GDM1 (cell line): ENCODE data around the gene GCNT2.
A peak's percentile ranks its signal among the peaks of the same experiment; 100 is the strongest.
"Not testable (repeated sequence)": the region's sequence is repeated elsewhere in the genome, so short reads cannot be mapped to it uniquely, and the experiment has no call there.

Experiments
- DNase-seq: peaks from one replicate; lab custom pipeline; 2025; lab: John Stamatoyannopoulos, UW

The GCNT2 gene

DNA sequence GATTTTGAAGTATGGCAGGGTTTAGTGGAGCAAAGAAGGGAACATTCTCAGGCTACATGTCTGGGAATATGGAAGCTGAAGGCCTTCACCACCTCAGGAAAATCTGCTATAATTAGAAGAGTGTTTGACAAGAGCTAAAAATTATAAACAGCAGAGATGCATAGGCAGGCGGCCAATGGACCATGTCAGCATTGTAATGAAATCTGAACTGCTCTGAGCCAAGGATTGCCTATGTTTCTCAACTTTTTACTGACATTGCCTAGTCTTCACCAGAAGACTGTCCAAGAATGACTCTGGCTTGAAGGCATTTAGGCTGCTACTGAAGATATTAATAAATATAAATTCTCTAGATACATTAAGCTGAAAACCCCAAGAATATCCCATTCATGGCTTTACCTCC lies 89.1 kb downstream of the GCNT2 start:
- no peak for DNase-seq

DNA sequence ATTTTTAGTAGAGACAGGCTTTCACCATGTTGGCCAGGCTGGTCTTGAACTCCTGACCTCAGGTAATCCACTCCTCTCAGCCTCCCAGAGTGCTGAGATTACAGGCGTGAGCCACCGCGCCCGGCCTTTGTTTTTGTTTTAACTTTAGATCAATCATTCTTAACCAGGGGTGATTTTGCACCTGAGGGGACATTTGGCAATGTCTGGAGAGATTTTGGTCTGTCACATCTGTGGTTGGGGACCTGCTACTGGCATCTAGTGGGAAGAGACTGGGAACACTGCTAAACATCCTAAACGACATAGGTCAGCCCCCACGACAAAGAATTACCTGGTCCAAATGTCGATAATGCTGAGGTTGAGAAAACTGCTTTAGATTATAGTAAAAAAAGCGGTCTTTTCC lies 91.0 kb downstream of the GCNT2 start:
- no peak for DNase-seq

DNA sequence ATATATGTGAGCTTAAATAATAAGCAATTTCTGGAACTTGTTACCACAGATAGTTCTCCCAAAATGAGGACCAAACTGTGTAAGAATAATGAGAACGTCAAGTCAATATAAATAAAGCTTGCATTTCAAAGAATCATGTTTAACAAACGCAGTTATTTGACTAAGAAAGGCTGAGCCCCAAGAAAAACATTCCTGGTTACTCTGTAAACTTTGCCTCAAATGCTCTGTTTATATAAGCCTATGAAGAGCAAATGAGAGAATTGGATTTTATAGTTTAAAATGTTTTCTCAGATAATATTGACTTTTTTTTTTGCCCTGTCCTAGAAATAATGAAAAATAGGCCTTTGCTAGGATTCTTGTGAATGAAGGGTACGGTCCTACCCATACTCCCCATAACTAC lies 91.9 kb downstream of the GCNT2 start:
- no peak for DNase-seq

DNA sequence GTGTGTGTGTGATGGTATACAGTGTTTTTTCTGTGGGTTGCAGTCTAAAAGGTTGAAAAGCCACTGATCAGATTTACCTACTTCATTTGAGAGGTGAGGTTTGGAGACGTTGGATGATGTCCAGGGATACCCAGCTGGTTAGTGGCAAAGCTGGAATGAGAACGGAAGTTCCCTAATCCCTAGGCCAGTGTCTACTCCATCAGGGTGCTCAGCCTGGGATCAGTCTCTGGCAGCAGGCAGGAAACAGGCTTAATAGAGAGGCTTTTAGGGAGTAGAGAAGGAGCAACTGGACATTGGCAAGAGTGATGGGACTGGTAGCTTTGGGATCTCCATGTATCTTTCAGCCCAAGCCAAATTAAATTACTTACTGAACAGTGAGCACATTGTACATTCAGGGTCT lies 92.6 kb downstream of the GCNT2 start:
- DNase-seq, result no peak

DNA sequence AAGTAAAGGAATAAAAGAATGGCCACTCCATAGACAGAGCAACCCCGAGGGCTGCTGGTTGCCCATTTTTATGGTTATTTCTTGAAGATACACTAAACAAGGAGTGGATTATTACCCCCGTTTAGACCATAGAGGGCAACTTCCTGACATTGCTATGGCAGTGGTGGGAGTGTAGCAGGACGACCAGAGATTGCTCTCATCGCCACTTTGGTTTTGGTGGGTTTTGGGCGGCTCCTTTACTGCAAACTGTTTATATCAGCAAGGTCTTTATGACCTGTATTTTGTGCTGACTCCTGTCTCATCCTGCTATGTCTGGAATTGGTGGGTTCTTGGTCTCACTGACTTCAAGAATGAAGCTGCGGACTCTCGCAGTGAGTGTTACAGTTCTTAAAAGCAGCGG lies 94.5 kb downstream of the GCNT2 start:
- no peak for DNase-seq

DNA sequence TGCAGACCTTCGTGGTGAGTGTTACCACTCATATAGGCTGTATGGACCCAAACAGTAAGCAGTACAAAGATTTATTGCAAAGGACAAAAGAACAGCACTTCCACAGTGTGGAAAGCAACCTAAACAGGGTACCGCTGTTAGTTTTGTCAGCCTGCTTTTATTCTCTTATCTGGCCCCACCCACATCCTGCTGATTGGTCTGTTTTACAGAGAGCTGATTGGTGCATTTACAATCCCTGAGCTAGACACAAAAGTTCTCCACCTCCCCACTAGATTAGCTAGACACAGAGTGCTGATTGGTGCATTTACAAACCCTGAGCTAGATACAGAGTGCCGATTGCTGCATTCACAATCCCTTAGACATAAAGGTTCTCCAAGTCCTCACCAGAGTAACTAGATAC lies 95.1 kb downstream of the GCNT2 start:
- DNase-seq, result not testable (repeated sequence)

DNA sequence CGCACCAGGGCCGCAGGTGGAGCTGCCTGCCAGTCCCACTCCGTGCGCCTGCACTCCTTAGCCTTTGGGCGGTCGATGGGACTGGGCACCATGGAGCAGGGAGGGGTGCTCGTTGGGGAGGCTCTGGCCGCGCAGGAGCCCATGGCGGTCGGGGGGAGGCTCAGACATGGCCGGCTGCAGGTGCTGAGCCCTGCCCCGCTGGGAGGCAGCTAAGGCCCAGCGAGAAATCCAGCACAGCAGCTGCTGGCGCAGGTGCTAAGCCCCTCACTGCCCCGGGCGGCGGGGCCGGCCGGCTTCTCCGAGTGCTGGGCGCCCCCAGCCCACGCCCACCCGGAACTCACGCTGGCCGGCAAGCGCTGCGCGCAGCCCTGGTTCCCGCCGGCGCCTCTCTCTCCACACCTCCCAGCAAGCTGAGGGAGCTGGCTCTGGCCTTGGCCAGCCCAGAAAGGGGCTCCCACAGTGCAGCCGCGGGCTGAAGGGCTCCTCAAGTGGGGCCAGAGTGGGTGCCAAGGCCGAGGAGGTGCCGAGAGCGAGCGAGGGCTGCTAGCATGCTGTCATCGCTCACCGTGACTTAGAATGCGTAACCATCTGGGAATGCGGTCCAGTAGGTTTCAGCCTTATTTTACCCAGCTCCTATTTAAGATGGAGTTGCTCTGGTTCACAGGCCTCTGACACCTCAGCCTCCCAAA lies 96.0 kb downstream of the GCNT2 start:
- no peak for DNase-seq

DNA sequence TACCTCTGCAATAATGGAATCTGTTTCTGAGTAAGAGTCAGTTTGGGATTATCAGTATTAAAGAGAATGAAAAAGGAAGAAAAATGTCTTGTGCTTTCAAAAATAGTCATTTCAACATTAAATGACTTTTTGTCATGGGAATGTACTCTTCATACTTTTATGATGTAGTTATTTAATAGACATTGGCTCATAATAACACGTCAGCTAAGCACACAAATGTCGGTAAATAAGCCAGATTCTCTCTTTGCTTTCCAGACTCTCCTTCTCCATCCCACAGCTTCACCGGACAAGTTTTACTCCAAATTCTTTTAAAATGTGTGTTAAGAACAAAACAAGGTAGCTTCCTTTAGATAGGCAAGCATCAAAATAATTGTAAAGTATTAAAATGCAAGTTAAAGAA lies 97.3 kb downstream of the GCNT2 start:
- DNase-seq, result no peak

DNA sequence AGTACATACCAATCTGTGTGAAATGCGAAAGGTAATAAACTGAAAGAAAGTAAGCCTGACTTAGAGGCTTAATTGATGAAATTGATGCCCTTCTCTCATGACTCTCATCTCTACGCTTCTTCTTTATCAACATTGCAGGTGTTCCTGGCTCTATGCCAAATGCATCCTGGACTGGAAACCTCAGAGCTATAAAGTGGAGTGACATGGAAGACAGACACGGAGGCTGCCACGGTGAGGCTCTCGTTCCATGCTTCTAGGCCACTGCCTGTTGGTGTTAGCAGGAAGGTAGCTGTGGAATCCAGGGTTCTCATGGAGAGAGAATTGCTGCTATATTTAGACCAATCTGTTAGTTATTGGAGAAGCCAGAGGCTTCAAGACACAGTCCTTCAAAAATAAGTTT lies 100.1 kb downstream of the GCNT2 start:
- DNase-seq, result no peak

DNA sequence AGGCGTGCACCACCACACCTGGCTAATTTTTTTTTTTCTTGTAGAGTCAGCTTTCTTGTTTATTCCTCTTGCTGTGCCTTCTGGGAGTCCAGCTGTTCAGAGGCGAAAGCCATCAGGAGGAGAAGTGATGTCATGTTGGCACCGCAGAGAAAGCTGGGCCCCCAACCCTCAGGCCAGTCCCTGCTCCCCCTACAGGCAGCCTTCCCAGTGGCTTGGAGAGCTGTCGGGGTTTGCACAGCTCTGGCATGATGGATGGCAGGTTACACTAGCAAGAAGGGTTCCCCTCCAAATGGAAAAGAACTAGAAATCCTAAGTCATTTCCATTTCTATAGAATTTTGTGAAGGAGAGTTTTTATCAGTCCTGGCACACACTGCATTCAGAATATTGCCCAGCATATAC lies 100.7 kb downstream of the GCNT2 start:
- no peak for DNase-seq

DNA sequence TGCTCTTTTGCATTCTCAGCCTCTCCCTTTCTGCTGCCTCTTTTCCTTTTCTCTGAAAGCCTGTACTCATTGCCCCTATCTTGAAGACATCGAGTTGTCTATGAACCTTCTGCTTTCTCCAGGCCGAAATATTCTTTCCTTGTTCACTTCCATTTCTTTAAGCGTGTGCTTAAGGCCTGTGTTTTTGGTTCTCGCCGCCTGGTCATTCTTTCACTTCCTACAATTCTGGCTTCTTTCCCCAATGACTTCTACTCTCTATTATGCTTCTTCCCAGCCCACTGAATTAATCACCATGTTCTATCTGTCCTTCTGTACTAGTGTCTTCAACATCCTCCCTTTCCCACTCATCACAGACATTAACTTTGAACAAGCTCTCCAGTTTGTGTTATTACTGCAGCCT lies 103.7 kb downstream of the GCNT2 start:
- DNase-seq, result no peak

DNA sequence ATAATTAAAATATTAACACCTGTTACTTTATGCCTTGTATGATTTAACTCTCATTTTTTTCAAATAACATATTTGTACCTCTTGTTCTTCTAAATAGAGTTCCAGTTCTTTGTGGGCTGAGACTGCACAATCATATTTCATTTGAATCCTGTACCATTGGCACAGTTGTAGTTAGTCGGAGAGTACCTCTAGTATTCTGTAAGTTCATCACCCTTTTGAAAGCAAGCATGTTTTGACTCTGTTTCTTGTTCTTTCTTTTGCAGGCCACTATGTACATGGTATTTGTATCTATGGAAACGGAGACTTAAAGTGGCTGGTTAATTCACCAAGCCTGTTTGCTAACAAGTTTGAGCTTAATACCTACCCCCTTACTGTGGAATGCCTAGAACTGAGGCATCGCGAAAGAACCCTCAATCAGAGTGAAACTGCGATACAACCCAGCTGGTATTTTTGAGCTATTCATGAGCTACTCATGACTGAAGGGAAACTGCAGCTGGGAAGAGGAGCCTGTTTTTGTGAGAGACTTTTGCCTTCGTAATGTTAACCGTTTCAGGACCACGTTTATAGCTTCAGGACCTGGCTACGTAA lies 105.1 kb downstream of the GCNT2 start:
- no peak for DNase-seq

DNA sequence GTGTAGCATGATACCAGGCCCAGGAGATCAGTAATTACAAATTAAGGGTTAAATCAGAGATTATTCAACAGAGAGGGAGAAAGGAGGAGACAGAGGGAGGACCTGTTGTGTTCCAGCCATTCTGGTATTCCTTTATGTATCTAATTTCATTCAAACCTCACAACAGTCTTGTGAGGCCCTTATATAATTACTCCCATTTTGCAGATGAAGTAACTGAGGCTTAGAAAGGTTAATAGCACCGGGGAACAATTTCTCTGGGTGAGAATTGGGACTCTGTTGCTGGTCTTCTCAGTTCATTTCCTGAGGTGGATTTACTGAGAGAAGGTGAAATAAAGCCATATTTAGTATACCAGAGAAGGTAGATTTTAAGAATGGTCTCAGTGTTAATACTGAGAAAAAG lies 106.6 kb downstream of the GCNT2 start:
- DNase-seq, result no peak

DNA sequence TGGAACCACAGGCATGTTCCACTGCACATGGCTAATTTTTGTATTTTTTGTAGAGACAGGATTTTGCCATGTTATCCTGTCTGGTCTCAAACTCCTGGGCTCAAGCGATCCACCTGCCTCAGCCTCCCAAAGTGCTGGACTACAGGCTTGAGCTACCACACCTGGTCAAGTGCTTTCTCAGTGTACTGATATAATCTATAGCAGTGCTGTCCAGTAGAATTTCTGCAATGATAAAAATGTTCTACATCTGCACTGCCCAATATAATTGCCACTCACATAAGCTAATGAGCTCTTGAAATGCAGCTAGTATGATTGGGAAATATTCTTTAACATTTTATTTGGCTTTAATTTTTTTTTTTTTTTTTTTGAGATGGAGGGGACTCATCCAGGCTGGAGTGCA lies 109.0 kb downstream of the GCNT2 start:
- DNase-seq, result no peak

DNA sequence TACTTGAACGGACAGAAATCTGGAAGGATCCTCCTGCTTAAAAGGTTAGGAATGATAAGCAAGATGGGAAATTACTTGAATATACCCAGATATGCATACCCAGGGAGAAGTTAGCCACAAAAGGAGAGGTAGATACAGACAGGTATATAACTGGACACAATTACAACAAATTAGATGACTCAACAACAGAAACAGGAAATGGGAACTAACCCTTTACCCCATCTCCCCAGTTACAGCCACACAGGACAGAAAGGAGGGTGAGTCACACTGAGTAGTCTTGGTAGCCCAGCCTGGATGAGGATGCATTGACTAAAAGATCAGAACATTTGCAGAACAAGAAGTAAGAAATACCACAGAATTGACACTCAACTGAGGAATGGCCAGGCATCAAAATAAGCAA lies 112.1 kb downstream of the GCNT2 start:
- peak; percentile 11 for DNase-seq

DNA sequence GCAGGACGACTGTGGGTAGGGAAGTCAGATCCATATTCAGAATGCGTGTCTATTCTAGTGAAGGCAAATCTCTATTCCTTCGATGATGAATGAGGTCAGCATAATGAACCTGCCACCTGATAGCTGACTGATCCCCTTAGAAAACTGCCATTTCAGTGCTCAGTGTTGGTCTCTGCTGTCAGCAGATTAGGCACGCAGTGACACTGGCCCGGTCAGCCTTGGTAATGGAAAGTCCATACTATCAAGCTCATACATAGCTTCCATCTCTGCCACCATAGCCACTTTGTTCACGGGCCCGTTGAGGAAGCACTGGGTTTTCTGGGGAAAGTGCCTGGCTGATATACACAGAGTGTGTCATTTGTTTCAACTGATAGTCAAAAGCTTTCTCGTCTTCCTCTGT lies 119.3 kb downstream of the GCNT2 start:
- no peak for DNase-seq

DNA sequence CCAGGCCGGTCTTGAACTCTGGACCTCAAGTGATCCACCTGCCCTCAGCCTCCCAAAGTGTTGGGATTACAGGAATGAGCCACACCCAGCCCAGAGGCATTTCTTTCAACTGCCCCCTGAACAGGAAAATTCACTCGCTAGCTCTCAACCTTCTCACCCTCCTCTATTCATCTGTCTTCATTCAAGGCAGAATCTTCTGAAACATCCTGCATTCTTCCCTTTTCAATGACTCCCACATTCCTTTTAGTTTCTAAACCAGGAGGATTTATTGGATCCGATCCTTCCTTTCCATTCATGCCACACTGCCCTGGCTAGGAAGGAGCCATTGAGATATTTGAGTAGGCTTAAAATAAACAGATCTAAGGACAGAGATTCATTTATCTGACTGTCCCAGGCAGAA lies 120.4 kb downstream of the GCNT2 start:
- no peak for DNase-seq

DNA sequence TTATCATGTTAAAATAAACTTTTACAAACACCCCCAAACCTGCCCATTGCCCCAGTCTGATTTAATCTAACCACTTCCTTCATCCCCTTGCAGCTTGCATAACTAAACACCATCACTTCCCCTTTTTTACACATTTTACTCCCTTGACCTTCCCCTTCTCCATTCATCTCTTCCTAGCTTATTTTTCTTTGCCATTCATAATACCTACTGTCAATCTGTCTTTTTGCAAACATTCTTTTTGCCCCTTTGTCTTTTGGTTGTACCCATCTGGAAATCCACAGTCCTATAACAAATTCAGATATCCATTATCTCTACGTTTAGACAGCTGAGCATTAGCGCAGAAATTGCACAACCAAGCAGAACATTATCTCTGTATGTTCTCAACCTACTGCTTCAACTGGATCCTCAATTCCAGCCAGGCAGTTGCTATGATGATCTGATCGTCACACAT lies 122.1 kb downstream of the GCNT2 start:
- peak; percentile 45 for DNase-seq

DNA sequence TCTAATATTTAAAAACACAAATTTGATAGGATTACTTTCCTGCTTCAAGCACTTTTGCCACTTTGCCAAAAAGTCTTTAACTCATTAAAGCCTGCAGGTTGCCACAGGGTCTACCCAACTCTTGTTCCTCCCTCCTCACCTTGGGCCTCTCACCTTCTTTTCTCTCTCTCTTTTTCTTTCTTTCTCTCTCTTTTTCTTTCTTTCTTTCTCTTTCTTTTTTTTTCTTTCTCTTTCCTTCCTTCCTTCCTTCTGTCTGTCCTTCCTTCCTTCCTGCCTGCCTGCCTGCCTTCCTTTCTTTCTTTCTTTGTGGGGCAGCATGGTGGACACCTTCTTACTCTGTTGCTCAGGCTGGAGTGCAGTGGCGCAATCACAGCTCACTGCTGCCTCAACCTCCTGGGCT lies 123.1 kb downstream of the GCNT2 start:
- DNase-seq, result no peak

DNA sequence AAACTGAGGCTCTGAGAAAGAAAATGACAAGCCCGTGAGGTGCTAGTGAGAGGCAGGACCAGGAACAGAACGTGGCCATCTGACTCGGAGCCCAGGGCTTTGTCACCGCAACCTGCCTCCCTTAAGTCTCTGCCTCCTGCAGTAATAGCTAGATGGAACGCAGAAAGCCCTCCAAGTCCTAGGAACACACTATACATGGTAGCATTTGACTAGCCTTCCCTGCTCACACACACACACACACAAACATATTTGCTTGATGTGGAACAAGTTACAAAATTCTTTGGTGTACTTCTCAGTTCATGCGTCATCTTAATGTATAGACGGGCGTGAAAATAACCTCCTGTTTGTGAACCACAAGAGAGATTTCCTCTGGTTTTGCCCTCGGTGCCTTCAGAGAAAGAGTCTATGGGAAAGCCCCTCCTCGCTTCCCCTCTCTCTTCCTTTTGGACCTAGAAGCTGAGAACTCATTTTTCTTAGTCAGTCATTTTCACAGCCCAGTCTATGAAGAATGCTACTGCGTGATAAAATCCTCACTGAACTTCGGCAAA lies 134.4 kb downstream of the GCNT2 start:
- DNase-seq, result peak; percentile 8

DNA sequence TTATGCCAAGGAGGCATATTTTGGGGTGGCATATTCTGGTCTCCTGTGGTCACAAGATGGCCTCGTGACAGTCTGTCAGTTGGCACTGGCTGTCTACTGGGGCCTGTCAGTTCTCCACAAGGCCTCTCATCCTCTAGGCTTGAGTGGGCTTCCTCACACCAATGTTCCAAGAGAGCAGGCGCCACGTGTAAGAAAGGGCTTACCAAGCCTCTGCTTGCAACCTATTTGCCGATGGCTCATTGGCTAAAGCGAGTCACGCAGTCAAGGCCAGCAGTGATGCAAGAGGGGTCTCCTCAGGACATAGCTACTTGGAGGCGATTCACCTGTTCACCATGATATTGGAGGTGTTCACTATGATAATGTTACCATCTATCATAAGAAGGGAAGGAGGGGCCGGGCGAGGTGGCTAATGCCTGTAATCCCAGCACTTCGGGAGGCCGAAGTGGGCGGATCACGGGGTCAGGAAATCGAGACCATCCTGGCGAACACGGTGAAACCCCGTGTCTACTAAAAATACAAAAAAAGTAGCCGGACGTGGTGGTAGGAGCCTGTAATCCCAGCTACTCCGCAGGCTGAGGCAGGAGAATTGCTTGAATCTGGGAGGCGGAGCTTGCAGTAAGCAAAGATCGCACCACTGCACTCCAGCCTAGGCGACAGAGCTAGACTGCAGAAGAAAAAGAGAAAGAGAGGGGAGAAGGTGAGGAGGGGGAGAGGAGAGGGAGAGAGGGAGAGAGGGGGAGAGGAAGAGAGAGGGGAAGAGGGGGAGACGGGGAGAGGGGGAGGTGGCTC lies 138.0 kb downstream of the GCNT2 start:
- no peak for DNase-seq

DNA sequence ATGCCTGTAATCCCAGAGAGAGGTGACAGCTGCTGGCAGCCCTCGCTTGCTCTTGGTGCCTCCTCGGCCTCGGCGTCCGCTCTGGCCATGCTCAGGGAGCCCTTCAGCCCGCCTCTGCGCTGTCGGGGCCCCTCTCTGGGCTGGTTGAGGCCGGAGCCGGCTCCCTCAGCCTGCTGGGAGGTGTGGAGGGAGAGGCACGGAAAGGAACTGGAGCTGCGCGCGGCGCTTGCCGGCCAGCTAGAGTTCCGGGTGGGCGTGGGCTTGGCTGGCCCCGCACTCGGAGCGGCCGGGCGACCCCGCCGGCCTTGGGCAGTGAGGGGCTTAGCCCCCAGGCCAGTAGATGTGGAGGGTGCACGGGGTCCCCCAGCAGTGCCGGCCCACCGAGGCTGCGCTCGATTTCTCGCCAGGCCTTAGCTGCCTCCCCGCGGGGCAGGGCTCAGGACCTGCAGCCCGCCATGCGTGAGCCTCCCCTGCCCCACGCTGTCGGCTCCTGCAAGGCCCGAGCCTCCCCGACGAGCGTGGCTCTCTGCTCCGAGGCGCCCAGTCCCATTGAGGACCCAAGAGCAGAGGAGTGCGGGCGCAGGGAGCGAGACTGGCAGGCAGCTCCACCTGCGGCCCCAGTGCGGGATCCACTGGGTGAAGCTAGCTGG lies 138.7 kb downstream of the GCNT2 start:
- no peak for DNase-seq
